HG03159 (cell line): ENCODE results near the gene MISP.
"Not testable (repeated sequence)": the region's sequence is repeated elsewhere in the genome, so short reads cannot be mapped to it uniquely, and the experiment has no call there.

Experiments
- ATAC-seq: cut with Tn5 transposase; IDR thresholded peaks from one replicate; pipeline ENCODE4 v1.9.1; 2021; ENCODE audit warnings: mild to moderate bottlenecking, moderate library complexity; ENCODE audit not compliant: unreplicated experiment

The MISP gene, protein sequence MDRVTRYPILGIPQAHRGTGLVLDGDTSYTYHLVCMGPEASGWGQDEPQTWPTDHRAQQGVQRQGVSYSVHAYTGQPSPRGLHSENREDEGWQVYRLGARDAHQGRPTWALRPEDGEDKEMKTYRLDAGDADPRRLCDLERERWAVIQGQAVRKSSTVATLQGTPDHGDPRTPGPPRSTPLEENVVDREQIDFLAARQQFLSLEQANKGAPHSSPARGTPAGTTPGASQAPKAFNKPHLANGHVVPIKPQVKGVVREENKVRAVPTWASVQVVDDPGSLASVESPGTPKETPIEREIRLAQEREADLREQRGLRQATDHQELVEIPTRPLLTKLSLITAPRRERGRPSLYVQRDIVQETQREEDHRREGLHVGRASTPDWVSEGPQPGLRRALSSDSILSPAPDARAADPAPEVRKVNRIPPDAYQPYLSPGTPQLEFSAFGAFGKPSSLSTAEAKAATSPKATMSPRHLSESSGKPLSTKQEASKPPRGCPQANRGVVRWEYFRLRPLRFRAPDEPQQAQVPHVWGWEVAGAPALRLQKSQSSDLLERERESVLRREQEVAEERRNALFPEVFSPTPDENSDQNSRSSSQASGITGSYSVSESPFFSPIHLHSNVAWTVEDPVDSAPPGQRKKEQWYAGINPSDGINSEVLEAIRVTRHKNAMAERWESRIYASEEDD

GRCh38 chr19:750640-751423 is at the start of gene MISP:
TSS of gene MISP (plus strand) at chr19:751112. CDS start at chr19:756947, 5,835 bp downstream.
- ATAC-seq: no peak

DNA sequence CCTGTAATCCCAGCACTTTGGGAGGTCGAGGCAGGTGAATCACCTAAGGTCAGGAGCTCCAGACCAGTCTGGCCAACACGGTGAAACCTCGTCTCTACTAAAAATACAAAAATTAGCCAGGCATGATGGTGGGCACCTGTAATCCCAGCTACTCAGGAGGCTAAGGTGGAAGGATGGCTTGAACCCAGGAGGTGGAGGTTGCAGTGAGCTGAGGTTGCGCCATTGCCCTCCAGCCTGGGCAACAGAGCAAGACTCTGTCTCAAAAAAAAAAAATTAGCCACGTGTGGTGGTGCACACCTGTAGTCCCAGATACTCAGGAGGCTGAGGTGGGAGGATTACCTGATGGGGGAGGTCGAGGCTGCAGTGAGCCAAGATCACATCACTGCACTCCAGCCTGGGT is 48.1 kb upstream of the MISP start:
- ATAC-seq: not testable (repeated sequence)

DNA sequence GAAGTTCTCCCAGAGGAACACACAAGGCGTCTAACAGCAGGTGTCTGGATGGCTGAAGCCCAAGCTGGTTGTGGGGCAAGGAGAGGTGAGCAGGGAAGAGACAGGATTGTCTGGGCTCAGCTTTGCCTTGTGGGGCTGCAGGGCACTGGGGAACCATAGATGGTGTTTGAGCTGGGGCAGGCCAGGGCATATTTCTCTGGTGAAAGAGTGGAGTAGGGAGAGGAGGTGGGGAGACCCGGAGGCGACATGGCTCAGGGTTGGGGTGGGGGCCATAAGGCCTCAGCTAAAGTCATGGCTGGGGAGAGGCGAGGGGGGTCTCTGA is 47.6 kb upstream of the MISP start:
- ATAC-seq: no peak

- no peak for ATAC-seq
Measured at GRCh38 chr19:703651-704446, 47.1 kb upstream of the MISP start.

DNA sequence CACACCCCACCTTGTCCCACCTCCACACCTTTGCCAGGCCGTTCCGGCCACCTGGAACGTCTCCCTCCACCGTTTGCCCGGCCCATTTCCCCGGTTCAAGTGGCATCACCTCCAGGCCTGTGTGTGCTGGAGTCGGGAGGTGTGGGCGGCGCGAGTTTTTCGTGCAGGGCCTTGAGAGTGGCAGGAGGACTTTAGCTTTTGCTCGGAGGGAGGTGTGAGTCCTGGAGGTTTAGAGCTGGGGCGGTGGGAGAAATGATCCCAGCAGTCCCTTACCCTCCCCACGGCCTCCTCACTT is 46.5 kb upstream of the MISP start:
- no peak for ATAC-seq

DNA sequence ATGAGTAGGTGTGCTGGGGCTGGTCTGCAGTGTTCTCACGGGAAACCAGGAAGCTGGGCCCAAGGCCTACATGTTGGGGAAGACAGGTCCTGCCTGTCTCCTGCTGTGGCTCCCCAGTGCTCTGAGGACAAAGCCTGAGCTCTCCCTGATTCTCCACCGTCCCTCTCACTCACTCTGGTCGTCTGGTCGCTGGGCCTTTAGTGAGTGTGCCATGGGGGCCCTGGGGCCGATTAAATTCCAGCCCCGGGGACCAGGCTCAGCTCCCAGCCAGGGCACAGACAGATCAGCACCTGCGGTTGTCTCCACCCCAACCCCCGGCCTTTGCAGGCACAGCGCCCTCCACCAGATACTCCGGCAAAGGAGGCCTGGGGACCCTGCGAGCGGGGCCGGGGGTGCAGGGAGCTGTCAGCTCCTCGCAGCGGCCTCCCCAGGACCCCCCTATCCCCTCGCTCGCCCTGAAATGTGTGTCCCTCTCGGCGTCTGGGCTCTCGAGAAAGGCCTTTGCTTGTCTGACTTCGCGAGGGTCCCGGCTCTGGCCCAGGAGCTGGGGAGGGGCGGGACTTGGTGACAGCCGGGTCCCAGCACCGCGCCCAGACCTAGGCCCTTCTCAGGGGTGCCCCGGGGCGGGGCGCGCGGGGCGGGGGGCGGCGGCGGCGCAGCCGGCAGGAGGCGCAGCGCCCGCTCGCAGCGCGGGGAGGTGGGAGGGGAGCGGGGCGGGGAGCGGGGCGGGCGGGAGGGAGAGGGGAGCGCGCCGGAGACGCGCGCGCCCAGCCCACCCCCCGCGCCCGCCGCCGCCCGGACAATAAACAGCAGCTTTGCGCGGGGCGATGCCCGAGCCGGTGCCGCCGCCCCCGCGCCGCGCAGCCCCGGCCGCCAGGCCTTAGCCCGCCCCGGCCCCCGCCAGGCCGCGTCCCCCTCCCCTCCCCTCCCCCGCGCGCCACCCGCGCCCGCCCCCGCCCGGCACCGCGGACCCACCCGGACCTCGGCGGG is 42.5 kb upstream of the MISP start, which contains the start of gene PALM:
Gene PALM, plus strand, starts transcription at position 782 of the 990 bp plus-strand sequence. CDS start 212 bp downstream, outside the sequence.
- no peak for ATAC-seq

GRCh38 chr19:709196-709964 is 41.5 kb upstream of the MISP start:
- ATAC-seq: no peak

- ATAC-seq: no peak
Measured at GRCh38 chr19:709965-710571, 40.8 kb upstream of the MISP start.

GRCh38 chr19:710767-711166 is 40.1 kb upstream of the MISP start:
- no peak for ATAC-seq

DNA sequence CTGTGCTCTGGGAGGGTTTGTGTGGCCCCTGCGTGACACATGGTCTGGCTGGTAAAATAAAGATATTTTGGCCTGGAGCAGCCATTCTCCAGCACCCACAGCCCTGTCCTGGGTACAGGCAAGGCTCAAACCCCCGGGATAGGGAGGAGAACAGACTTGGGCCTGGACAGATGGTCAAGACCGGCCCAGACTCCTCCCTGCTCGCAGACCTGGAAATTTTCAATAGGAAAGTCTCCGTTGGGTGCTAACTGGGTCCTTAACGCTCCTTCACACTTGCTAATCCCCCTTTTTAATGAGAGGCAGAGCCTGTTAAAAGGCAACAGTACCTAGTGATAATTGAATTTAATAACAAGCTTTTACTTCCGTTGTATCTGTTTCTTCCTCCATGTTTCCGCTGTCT is 39.7 kb upstream of the MISP start:
- no peak for ATAC-seq

DNA sequence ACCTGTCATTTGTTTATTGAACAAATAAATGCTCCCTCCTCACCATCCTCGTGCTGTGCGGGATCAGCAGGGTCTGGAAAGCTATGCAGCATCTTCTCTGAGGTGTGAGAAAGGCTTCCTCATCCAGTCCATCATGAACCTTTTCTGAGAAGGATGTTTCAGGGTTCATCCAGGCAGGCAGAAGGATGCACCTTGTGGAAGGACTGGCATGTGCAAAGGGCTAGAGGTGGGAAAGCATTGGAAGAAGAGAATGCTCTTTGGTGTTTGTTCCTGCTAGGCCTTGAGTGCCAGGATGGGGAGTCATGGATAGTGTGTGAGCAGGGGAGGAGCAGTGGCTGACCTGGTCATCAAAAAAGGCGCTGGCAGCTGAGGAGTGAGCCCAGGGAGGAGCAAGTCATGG is 35.6 kb upstream of the MISP start:
- ATAC-seq: no peak

GRCh38 chr19:718251-718951 is 32.5 kb upstream of the MISP start:
- ATAC-seq: no peak

- ATAC-seq: no peak
Measured at GRCh38 chr19:718991-719512, 31.9 kb upstream of the MISP start.

DNA sequence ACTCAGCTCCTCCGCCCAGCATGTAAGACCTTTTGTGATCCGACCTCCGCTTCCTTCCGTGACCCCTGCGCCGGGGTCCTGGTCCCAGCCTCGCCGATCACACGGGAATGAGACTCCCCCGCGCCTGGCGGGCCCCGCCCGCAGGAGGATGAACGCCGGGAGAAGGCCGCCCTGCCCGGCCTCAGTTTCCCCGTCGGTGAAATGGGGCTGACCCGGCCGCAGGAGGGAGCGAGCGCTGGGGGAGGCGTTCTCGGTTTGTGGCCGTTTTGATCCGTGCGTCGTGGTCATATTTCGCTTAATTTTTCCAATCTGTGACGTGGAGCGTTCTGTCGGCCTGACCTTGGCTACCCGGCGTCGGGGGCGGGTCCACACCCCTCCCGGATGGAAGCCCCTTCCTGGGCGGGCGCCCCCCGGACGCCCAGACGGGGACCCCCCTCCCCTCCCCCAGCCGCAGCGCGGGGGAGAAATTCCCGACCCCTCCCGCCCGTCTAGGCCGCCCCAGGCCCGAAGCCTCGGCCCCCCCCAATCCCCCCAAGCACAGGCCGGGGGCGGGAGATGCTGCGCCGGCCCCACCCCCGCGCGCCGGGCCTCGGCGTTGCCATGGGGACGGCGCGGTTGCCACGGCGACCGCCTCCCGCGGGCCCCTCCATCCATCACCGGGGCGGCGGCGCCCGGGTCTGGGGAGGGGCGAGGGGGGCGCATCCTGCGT is 31.1 kb upstream of the MISP start:
- no peak for ATAC-seq

GRCh38 chr19:720345-721160 is 30.4 kb upstream of the MISP start:
- no peak for ATAC-seq

GRCh38 chr19:722553-723101 is 28.3 kb upstream of the MISP start:
- ATAC-seq: no peak
